Measurements from ENCODE around the gene ZNF454.

Gene ZNF454

GRCh38 chr5:178989311-178989710 lies 48.3 kb downstream of the ZNF454 start:
- no peak for ATAC-seq
- H3K36me3 Mint-ChIP-seq = no peaks in the 10 kb centered on the region
- no peak for DNase-seq (ENCODE audit: low spot score in 2 of 2)
- no peak overlapping the region for H3K27ac Mint-ChIP-seq
- H3K9me3 Mint-ChIP-seq = peaks cover 3% of the 10 kb centered on the region
- no peak overlapping the region for H3K4me3 Mint-ChIP-seq
- peaks cover 6% of the 10 kb centered on the region for H3K4me1 Mint-ChIP-seq

- Mint-ChIP-seq H3K4me1 (peaks cover 6% of the 10 kb centered on the region), H3K4me3 (no peak overlapping the region), H3K36me3 (no peaks in the 10 kb centered on the region), H3K27ac (no peak overlapping the region), H3K9me3 (peaks cover 3% of the 10 kb centered on the region)
- ATAC-seq (no peak), DNase-seq (ENCODE audit: low spot score in 2 of 2) (no peak)
Observed at GRCh38 chr5:178990491-178990890, 49.5 kb downstream of the ZNF454 start.

DNA sequence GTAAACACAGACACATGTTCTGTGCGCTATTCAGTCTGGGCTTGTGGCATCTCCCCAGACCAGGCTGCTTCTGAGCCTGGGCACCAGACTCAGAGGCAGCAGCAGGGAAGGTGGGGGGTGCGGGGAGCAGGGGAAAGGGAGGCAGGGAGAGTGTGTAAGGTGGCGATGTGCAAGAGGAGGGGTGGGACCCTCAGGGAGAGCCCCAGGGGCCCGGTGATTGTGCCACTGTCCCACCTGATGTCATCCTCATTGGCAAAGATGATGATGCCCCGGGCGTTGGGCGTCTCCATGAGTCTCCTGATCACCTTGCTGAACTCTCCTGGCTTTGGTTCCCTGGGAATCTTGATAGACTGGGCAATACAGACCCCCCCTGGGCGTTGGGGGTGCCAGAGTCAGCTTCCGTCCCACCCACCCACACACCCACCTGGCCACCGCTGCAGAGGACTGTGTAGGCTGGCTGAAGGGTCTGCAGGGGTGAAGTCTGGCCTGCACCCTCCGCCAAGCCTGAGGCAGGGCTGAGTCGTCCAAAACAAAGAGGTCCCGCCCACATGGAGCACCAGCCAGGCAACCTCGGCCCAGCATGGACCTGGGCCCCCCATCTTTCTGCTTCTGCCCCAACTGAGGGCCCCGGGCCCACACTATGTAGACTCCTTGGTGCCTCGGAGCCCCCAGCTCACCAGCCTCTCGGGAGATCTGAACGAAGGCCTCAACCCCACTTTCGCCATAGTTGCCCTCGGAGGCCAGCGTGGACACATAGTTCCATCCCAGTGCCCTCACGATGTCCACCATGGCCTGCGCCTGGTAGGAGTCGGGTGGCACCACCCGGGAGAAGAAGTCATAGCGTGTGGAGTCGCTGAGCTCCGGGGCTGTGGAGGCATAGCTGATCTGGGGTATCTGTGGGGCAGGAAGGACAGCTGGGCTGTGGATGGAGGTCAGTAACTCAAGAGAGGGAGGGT lies 50.5 kb downstream of the ZNF454 start:
- peaks cover 3% of the 10 kb centered on the region for H3K9me3 Mint-ChIP-seq
- ATAC-seq = no peak

DNA sequence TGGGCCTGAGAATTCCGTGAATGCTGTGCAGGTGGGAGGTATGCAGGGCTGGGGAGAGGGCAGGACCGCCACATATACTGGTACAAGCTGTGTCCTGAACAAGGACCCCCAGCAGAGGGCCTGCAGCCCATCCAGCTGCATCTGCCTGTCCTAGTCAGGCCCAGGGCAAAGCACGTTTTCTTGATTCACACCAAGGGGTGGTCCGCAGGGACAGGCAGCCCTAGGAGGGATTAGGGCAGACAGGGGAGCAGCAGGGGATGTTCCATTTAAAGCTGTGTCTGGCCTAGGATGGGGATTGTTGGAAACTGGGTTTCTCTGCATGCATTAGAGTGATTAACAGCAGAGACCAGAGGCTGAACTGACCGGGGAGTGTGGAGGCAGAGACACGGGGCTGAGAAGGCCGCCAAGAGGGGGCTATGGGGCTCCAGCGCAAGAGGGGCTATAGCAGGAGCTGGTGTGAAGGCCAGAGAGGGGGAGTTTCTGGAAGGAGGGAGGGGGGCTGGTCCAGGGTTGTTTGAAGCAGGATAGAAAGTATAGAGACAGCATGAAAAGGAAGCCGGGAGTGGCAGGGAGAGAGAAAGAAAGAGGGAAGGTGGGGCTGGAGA lies 51.4 kb downstream of the ZNF454 start:
- Mint-ChIP-seq H3K36me3 (no peaks in the 10 kb centered on the region), H3K9me3 (peaks cover 3% of the 10 kb centered on the region), H3K4me1 (peaks cover 6% of the 10 kb centered on the region), H3K4me3 (no peak overlapping the region), H3K27ac (no peak overlapping the region)
- ATAC-seq (no peak), DNase-seq (ENCODE audit: low spot score in 2 of 2) (no peak)

More for the DNA sequence above, 50.5 kb downstream of the ZNF454 start:
- Mint-ChIP-seq H3K4me3 (no peak overlapping the region), H3K4me1 (peaks cover 6% of the 10 kb centered on the region), H3K36me3 (no peaks in the 10 kb centered on the region), H3K27ac (no peak overlapping the region)
- no peak for DNase-seq (ENCODE audit: low spot score in 2 of 2)

- Mint-ChIP-seq H3K4me1 (peaks cover 6% of the 10 kb centered on the region), H3K4me3 (no peak overlapping the region), H3K9me3 (no peaks in the 10 kb centered on the region), H3K36me3 (no peaks in the 10 kb centered on the region), H3K27ac (no peak overlapping the region)
- no peak for ATAC-seq
- no peak for DNase-seq (ENCODE audit: low spot score in 2 of 2)
Observed at GRCh38 chr5:178993236-178993765, 52.3 kb downstream of the ZNF454 start.

- Mint-ChIP-seq H3K27ac (no peak overlapping the region), H3K9me3 (no peaks in the 10 kb centered on the region), H3K4me3 (no peak overlapping the region), H3K36me3 (no peaks in the 10 kb centered on the region), H3K4me1 (peaks cover 6% of the 10 kb centered on the region)
- no peak for ATAC-seq
- no peak for DNase-seq (ENCODE audit: low spot score in 2 of 2)
Observed at GRCh38 chr5:178993955-178994579, 53.1 kb downstream of the ZNF454 start.

DNA sequence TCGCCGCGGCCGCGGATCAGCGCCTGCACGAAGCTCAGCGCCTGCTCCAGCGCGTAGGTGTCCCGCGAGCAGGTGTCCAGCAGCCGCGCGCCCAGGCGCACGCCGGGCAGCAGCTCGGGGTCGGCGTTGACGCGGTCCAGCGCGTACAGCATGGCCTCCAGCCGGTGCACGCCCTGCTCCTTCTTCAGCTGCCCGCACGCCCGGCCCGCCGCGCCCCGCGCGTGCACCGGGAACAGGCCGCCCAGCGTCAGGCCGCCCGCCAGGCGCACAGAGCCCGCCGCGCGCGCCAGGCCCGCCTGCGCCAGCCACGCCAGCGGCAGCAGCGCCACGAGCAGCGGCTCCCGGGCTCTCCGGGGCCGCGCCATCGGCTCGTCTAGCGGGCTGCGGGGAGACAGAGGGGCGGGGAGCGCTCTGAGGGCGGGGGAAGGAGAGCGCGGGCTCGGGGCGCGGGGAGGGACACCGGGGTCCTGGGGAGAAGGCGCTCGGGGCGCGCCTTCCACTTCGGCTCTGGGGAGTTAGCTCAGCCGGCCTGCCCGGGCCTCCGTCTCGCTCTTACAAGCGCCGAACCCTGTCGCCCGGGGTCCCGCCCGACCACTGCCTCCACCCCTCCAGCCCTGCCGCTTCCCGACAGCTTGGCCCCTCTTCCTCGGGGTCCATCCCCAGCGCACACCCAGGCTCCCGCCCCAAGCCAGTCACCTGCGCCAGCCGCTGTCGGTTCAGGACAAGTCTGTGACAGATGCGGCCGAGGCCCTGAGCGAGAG lies 53.8 kb downstream of the ZNF454 start, which contains the start of gene GRM6:
Gene GRM6 (minus strand): TSS at position 741 of the 761 bp plus-strand sequence. CDS start 376 bp downstream, at position 365.
- H3K4me1 Mint-ChIP-seq = peaks cover 6% of the 10 kb centered on the region
- H3K9me3 Mint-ChIP-seq = no peaks in the 10 kb centered on the region
- H3K36me3 Mint-ChIP-seq = no peaks in the 10 kb centered on the region
- no peak for ATAC-seq
- no peak for DNase-seq (ENCODE audit: low spot score in 2 of 2)
- no peak within 1 kb of the TSS for H3K27ac Mint-ChIP-seq
- H3K4me3 Mint-ChIP-seq = no peak within 1 kb of the TSS

DNA sequence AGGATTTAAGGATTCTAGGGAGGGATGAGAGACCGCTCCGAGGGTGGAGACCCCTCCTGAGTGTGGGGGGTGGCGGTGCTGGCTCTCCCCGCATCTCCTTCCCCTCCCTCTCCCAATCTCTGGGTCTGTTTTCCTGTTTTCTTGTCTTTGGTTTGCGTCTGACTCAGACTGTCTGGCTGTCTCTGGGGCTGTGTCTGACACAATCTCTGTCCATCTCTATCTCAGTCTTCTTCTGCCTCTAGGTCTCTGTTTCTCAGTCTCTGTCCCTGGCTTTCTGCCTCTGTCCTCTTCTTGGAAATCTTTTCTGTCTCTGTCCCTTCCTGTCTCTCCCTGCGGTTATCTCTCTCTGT lies 54.3 kb downstream of the ZNF454 start:
- DNase-seq (ENCODE audit: low spot score in 2 of 2) (no peak), ATAC-seq (no peak)
- Mint-ChIP-seq H3K27ac (no peak overlapping the region), H3K4me1 (peaks cover 6% of the 10 kb centered on the region), H3K9me3 (no peaks in the 10 kb centered on the region), H3K4me3 (no peak overlapping the region), H3K36me3 (no peaks in the 10 kb centered on the region)

GRCh38 chr5:178996156-178996555 lies 55.2 kb downstream of the ZNF454 start:
- ATAC-seq (no peak), DNase-seq (ENCODE audit: low spot score in 2 of 2) (no peak)
- no peak overlapping the region for H3K4me3 Mint-ChIP-seq
- H3K9me3 Mint-ChIP-seq = no peaks in the 10 kb centered on the region
- H3K36me3 Mint-ChIP-seq = no peaks in the 10 kb centered on the region
- peaks cover 6% of the 10 kb centered on the region for H3K4me1 Mint-ChIP-seq
- H3K27ac Mint-ChIP-seq = no peak overlapping the region

- peaks cover 6% of the 10 kb centered on the region for H3K4me1 Mint-ChIP-seq
- H3K4me3 Mint-ChIP-seq = no peak overlapping the region
Observed at GRCh38 chr5:178997191-178997590, 56.2 kb downstream of the ZNF454 start.

GRCh38 chr5:178998441-178998840 lies 57.4 kb downstream of the ZNF454 start:
- ATAC-seq (no peak), DNase-seq (ENCODE audit: low spot score in 2 of 2) (no peak)
- no peak overlapping the region for H3K4me3 Mint-ChIP-seq
- H3K27ac Mint-ChIP-seq = no peak overlapping the region
- no peaks in the 10 kb centered on the region for H3K9me3 Mint-ChIP-seq
- peaks cover 4% of the 10 kb centered on the region for H3K4me1 Mint-ChIP-seq
- H3K36me3 Mint-ChIP-seq = no peaks in the 10 kb centered on the region

More at GRCh38 chr5:178997191-178997590, 56.2 kb downstream of the ZNF454 start:
- DNase-seq (ENCODE audit: low spot score in 2 of 2) = no peak
- no peak for ATAC-seq
- Mint-ChIP-seq H3K27ac (no peak overlapping the region), H3K36me3 (no peaks in the 10 kb centered on the region), H3K9me3 (no peaks in the 10 kb centered on the region)

GRCh38 chr5:179006564-179006963 lies 65.6 kb downstream of the ZNF454 start:
- H3K36me3 Mint-ChIP-seq = no peaks in the 10 kb centered on the region
- no peaks in the 10 kb centered on the region for H3K4me1 Mint-ChIP-seq
- DNase-seq (ENCODE audit: low spot score in 2 of 2) (peak in 1 of 2 donors; percentile 13), ATAC-seq (no peak)
- no peak overlapping the region for H3K4me3 Mint-ChIP-seq
- peaks cover 4% of the 10 kb centered on the region for H3K9me3 Mint-ChIP-seq
- no peak overlapping the region for H3K27ac Mint-ChIP-seq

- H3K27ac Mint-ChIP-seq = no peak overlapping the region
- DNase-seq (ENCODE audit: low spot score in 2 of 2) = no peak
- H3K4me1 Mint-ChIP-seq = no peaks in the 10 kb centered on the region
- H3K36me3 Mint-ChIP-seq = no peaks in the 10 kb centered on the region
- H3K4me3 Mint-ChIP-seq = no peak overlapping the region
- H3K9me3 Mint-ChIP-seq = peaks cover 11% of the 10 kb centered on the region
- ATAC-seq = no peak
Observed at GRCh38 chr5:179008667-179009066, 67.7 kb downstream of the ZNF454 start.

Measured in stimulated activated effector memory CD8-positive, alpha-beta T cell treated with anti-CD3 and anti-CD28 coated beads, Interleukin-12 subunit alpha, Interleukin-12 subunit beta, amount 100 ng/mL, for 72 hours (primary cell).